Measurements from ENCODE around the gene KRT2. TPM values are rescaled to one million over a fixed set of nuclear protein-coding genes. Genes with fewer than 3 reads are reported as not detected.

The KRT2 gene
- total RNA-seq, 4 donors from 2014 or later, result 1.3 TPM; not detected in 3

GRCh38 chr12:52629281-52630007 lies 22.6 kb downstream of the KRT2 start:
- DNase-seq, result no peak
- WGBS, 2 donors, result 85 to 94% methylated on average over 12 of the region's 12 CpGs

GRCh38 chr12:52628841-52629240 lies 23.2 kb downstream of the KRT2 start:
- 80 to 90% methylated on average over 2 of the region's 2 CpGs for WGBS, 2 donors
- intact Hi-C loops (cut with DNase I), result no loop called here
- H3K36me3 ChIP-seq, result no peaks in the 10 kb centered on the region
- TF ChIP-seq CTCF (IDR thresholded peaks at IDR 0.05), result no peak
- no peak overlapping the region for H3K4me3 ChIP-seq (replicated peaks in 1 of 3)
- H3K27ac ChIP-seq, result no peak overlapping the region
- H3K9me3 ChIP-seq, result no peaks in the 10 kb centered on the region
- no peaks in the 10 kb centered on the region for H3K4me1 ChIP-seq
- H3K27me3 ChIP-seq, result no peaks in the 10 kb centered on the region
- DNase-seq, result no peak

More at GRCh38 chr12:52629281-52630007, 22.6 kb downstream of the KRT2 start:
- intact Hi-C loops (cut with DNase I), result no loop called here
- TF ChIP-seq CTCF (IDR thresholded peaks at IDR 0.05) (no peak), POLR2A (IDR thresholded peaks at IDR 0.05) (no peak)
- no peaks in the 10 kb centered on the region for H3K4me1 ChIP-seq
- no peaks in the 10 kb centered on the region for H3K27me3 ChIP-seq
- no peak overlapping the region for H3K27ac ChIP-seq
- H3K4me3 ChIP-seq (replicated peaks in 1 of 3), result no peak overlapping the region
- H3K9me3 ChIP-seq, result no peaks in the 10 kb centered on the region
- no peaks in the 10 kb centered on the region for H3K36me3 ChIP-seq

GRCh38 chr12:52628111-52628507 lies 23.9 kb downstream of the KRT2 start:
- 82 to 83% methylated on average over 4 of the region's 4 CpGs for WGBS, 2 donors
- Histone ChIP-seq H3K36me3 (no peaks in the 10 kb centered on the region), H3K9me3 (no peaks in the 10 kb centered on the region), H3K4me1 (no peaks in the 10 kb centered on the region), H3K27ac (no peak overlapping the region), H3K27me3 (no peaks in the 10 kb centered on the region), H3K4me3 (replicated peaks in 1 of 3) (no peak overlapping the region)
- intact Hi-C loops (cut with DNase I), result no loop called here
- DNase-seq, result no peak
- no peak for TF ChIP-seq POLR2A (IDR thresholded peaks at IDR 0.05)

- Histone ChIP-seq H3K27me3 (no peaks in the 10 kb centered on the region), H3K36me3 (no peaks in the 10 kb centered on the region), H3K9me3 (no peaks in the 10 kb centered on the region), H3K4me3 (replicated peaks in 1 of 3) (no peak overlapping the region), H3K4me1 (no peaks in the 10 kb centered on the region), H3K27ac (no peak overlapping the region)
- TF ChIP-seq POLR2A (IDR thresholded peaks at IDR 0.05) (no peak), CTCF (IDR thresholded peaks at IDR 0.05) (no peak)
- 67 to 83% methylated on average over 2 of the region's 2 CpGs for WGBS, 2 donors
- DNase-seq, result no peak
- intact Hi-C loops (cut with DNase I), result no loop called here
These were observed 24.5 kb downstream of the KRT2 start for GRCh38 chr12:52627395-52628110.

- no peak for DNase-seq
- no peaks in the 10 kb centered on the region for H3K36me3 ChIP-seq
- WGBS, 2 donors, result 77 to 86% methylated on average over 5 of the region's 5 CpGs
These were observed 29.7 kb downstream of the KRT2 start for GRCh38 chr12:52622349-52622748.

More at GRCh38 chr12:52622349-52622748, 29.7 kb downstream of the KRT2 start:
- H3K27me3 ChIP-seq, result no peaks in the 10 kb centered on the region
- no peak overlapping the region for H3K27ac ChIP-seq
- intact Hi-C loops (cut with DNase I), result no loop called here
- H3K9me3 ChIP-seq, result no peaks in the 10 kb centered on the region
- H3K4me1 ChIP-seq, result no peaks in the 10 kb centered on the region
- H3K4me3 ChIP-seq (replicated peaks in 1 of 3), result no peak overlapping the region
- TF ChIP-seq POLR2A (IDR thresholded peaks at IDR 0.05) (no peak), CTCF (IDR thresholded peaks at IDR 0.05) (no peak)

Data from thyroid gland (tissue), 4 donors.